ENCODE measurements around the gene GEMIN2.
"Not testable (repeated sequence)": the region's sequence is repeated elsewhere in the genome, so short reads cannot be mapped to it uniquely, and the experiment has no call there.

The GEMIN2 gene

DNA sequence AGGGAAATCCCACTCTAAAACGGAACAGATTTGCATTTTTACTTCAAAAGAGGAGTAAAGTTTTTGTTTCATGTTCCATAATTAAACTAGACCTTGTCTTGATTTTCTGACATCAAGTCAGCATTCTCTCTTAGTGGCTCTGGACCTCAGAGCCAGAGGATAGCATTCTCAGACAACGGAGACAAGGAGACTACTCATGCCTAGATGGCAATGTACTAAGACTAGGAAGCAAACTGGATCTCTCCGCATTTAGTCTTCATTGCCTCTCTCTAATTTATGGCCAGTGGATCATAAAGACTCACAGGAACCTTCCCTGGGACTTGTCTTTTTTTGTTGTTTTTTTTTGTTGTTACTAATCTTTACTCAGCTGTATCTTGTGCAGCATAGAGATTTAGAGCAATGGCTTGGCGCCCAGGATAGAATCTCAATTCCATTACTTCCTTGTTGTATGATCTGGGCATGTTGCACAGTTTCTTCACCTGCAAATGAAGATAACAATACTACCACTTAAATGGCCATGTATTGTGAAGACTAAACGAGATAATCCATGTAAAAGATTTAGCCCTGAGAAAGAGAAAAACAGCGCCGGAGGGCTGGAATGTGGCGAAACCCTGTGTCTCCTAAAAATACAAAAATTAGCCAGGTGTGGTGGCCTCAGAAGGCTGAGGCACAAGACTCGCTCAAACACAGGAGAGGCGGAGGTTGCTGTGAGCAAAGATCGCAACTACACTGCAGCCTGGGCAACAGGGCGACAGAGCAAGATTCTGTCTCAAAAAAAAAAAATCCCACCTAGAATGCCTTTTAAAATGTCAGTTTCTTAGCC lies 4.0 kb upstream of the GEMIN2 start:
- no peak overlapping the region for H3K27ac ChIP-seq (ENCODE audit: poor library complexity, severe bottlenecking)
- H3K4me3 ChIP-seq (ENCODE audit: severe bottlenecking): no peak overlapping the region

DNA sequence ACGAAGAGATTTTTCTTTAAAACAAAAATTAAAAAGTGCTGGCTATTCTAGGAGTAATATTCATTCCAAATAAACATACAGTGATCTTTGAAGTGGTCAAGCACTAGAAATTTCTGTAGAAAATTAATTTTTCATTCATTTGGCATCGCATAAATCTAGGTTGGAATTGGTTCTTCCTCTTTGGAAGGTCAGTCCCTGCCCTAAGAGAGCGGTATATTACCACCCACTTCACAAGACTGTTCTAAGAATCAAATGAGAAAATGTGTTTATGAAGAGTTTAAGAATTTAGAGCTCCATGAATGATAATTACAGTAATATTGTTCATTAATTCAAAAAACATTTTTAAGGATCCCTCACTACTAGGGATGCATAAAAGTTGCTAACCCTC lies 444 bp upstream of the GEMIN2 start:
- Histone ChIP-seq H3K4me3 (ENCODE audit: severe bottlenecking) (peak overlapping the region; percentile 74), H3K4me1 (ENCODE audit: insufficient read depth, poor library complexity, severe bottlenecking) (peaks cover 8% of the 10 kb centered on the region), H3K27ac (ENCODE audit: poor library complexity, severe bottlenecking) (peak overlapping the region; percentile 51), H3K36me3 (ENCODE audit: low read depth) (peaks cover 26% of the 10 kb centered on the region), H3K27me3 (ENCODE audit: insufficient read depth, poor library complexity, severe bottlenecking) (no peaks in the 10 kb centered on the region), H3K9me3 (ENCODE audit: severe bottlenecking) (no peaks in the 10 kb centered on the region)
- ATAC-seq (ENCODE audit: low read depth) (peak; percentile 15; the same call in 2 of the 3 replicates), DNase-seq (ENCODE audit: low spot score) (no peak)
- TF ChIP-seq, protein P1, sequence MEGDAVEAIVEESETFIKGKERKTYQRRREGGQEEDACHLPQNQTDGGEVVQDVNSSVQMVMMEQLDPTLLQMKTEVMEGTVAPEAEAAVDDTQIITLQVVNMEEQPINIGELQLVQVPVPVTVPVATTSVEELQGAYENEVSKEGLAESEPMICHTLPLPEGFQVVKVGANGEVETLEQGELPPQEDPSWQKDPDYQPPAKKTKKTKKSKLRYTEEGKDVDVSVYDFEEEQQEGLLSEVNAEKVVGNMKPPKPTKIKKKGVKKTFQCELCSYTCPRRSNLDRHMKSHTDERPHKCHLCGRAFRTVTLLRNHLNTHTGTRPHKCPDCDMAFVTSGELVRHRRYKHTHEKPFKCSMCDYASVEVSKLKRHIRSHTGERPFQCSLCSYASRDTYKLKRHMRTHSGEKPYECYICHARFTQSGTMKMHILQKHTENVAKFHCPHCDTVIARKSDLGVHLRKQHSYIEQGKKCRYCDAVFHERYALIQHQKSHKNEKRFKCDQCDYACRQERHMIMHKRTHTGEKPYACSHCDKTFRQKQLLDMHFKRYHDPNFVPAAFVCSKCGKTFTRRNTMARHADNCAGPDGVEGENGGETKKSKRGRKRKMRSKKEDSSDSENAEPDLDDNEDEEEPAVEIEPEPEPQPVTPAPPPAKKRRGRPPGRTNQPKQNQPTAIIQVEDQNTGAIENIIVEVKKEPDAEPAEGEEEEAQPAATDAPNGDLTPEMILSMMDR (IDR thresholded peaks at IDR 0.05; ENCODE audit: poor library complexity, severe bottlenecking): no peak

More for the DNA sequence above, 4.0 kb upstream of the GEMIN2 start:
- TF ChIP-seq, protein P1 (IDR thresholded peaks at IDR 0.05; ENCODE audit: poor library complexity, severe bottlenecking): no peak
- Histone ChIP-seq H3K36me3 (ENCODE audit: low read depth) (no peaks in the 10 kb centered on the region), H3K4me1 (ENCODE audit: insufficient read depth, poor library complexity, severe bottlenecking) (peaks cover 8% of the 10 kb centered on the region), H3K9me3 (ENCODE audit: severe bottlenecking) (no peaks in the 10 kb centered on the region), H3K27me3 (ENCODE audit: insufficient read depth, poor library complexity, severe bottlenecking) (no peaks in the 10 kb centered on the region)
- no peak for DNase-seq (ENCODE audit: low spot score)
- no peak for ATAC-seq (ENCODE audit: low read depth)

DNA sequence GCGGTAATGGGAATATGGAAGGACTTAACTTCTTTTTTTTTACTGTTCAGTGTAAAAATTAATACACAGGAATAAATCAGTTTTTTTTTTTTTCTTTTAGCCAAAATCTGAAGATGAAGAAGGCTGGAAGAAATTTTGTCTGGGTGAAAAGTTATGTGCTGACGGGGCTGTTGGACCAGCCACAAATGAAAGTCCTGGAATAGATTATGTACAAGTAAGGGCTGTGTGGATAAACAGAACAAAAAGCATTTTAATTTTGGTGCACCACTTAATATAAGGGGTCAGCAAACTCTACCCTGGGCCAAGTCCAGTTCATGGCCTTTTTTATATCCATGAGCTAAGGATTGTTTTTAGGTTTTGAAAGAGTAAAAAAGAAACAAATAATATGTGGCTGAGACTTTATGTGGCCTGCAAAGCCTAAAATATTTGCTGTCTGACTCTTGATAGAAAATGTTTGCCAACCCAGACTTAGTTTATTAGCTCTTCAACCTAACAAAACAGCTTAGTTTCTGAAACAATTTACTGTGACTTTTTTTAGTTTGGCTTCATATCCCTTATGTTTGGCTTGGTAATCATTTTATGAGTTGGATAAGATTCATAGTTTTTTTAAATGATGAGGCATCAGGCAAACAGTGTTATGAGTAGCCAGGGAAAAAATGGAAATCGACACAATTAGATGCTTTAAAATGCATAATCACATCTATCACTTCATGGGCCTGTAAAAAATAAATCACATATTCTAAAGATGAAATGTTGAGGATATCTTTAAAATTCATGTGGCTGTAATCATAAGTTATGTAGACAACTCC lies 8.4 kb downstream of the GEMIN2 start:
- Histone ChIP-seq H3K27me3 (ENCODE audit: insufficient read depth, poor library complexity, severe bottlenecking) (no peaks in the 10 kb centered on the region), H3K27ac (ENCODE audit: poor library complexity, severe bottlenecking) (no peak overlapping the region), H3K4me3 (ENCODE audit: severe bottlenecking) (no peak overlapping the region), H3K9me3 (ENCODE audit: severe bottlenecking) (no peaks in the 10 kb centered on the region), H3K4me1 (ENCODE audit: insufficient read depth, poor library complexity, severe bottlenecking) (no peaks in the 10 kb centered on the region), H3K36me3 (ENCODE audit: low read depth) (peaks cover 88% of the 10 kb centered on the region)
- TF ChIP-seq, protein P1 (IDR thresholded peaks at IDR 0.05; ENCODE audit: poor library complexity, severe bottlenecking): no peak
- DNase-seq (ENCODE audit: low spot score): no peak
- no peak for ATAC-seq (ENCODE audit: low read depth)

DNA sequence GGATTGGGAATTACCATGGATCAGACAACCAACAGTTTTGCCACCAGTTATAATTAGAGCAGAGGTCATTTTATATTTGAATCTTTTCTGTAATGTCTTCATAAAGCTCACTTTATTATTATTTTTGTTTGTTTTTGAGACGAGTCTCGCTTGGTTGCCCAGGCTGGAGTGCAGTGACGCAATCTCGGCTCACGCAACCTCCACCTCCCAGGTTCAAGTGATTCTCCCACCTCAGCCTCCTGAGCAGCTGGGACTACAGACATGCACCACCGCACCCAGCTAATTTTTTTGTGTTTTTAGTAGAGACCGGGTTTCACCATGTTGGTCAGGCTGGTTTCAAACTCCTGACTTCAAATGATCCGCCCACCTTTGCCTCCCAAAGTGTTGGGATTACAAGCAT lies 23.7 kb downstream of the GEMIN2 start:
- H3K27me3 ChIP-seq (ENCODE audit: insufficient read depth, poor library complexity, severe bottlenecking); H3K4me1 ChIP-seq (ENCODE audit: insufficient read depth, poor library complexity, severe bottlenecking); H3K27ac ChIP-seq (ENCODE audit: poor library complexity, severe bottlenecking); DNase-seq (ENCODE audit: low spot score); H3K9me3 ChIP-seq (ENCODE audit: severe bottlenecking); ATAC-seq (ENCODE audit: low read depth); H3K4me3 ChIP-seq (ENCODE audit: severe bottlenecking): not testable (repeated sequence)
- H3K36me3 ChIP-seq (ENCODE audit: low read depth): peaks cover 58% of the 10 kb centered on the region

DNA sequence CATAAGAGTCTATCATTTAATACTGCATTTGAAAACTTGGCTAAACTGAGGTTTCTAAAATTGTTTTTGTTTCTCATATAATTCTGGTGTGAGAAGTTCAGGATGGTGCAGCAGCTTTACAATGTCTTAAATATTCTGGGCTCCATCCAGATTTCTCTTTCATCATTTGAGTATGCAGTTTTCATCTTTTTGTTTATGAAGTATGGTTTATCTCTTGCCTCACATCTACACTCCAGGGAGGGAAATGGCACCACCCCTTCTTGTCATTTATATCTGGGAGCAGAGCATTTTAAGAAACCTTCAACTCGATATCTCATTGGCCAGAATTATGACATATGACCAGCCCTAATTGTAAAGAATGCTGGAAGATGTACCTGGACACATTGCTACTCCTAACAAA lies 24.3 kb downstream of the GEMIN2 start:
- no peaks in the 10 kb centered on the region for H3K4me1 ChIP-seq (ENCODE audit: insufficient read depth, poor library complexity, severe bottlenecking)
- peaks cover 51% of the 10 kb centered on the region for H3K36me3 ChIP-seq (ENCODE audit: low read depth)
- H3K27ac ChIP-seq (ENCODE audit: poor library complexity, severe bottlenecking): no peak overlapping the region
- no peaks in the 10 kb centered on the region for H3K9me3 ChIP-seq (ENCODE audit: severe bottlenecking)
- no peak overlapping the region for H3K4me3 ChIP-seq (ENCODE audit: severe bottlenecking)
- TF ChIP-seq, protein P1 (IDR thresholded peaks at IDR 0.05; ENCODE audit: poor library complexity, severe bottlenecking): no peak
- no peak for ATAC-seq (ENCODE audit: low read depth)
- DNase-seq (ENCODE audit: low spot score): no peak
- no peaks in the 10 kb centered on the region for H3K27me3 ChIP-seq (ENCODE audit: insufficient read depth, poor library complexity, severe bottlenecking)
